Measurements from ENCODE around the gene MGST1.
"Not testable (repeated sequence)": the region's sequence is repeated elsewhere in the genome, so short reads cannot be mapped to it uniquely, and the experiment has no call there.

Gene MGST1

DNA sequence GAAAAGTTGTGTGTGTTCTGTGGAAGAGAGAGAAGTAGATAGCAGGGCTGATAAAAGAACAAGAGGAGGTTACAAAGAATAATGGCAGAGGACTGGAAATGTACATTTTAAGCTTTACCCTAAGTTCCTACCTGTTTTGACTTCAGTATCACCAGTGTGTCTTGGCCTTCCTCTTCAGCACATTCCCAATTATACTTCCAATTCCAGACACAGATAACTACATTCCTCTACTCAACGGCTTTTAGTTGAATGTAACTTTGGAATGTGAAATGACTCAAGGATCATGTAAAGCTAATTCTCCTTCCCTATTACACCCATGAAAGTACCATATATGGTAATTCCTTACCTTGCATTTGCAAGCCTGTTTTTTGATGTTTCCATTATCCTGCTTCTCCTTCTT, 5.0 kb downstream of the MGST1 start:
- DNase-seq (ENCODE audit: low read depth, low spot score): no peak

DNA sequence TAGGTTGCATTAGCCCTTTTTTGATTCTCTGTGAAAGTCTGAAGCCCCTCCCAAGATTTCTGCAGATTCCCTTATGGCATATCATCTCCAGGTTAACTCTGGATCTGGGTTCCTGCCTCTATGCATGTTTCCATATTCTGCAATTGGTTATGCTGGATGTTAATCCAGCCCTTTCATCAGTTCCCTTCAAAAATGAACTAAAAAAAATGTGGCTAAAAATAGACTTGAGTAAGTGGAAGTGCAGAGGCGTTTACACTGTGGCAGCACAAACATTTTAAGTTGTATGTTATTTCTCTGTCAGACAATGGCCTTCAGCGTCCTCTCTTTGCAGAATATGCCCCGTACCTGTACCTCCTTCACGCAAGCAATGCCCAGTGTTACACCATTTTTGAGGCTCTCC, 11.4 kb downstream of the MGST1 start:
- no peak for DNase-seq (ENCODE audit: low read depth, low spot score)

DNA sequence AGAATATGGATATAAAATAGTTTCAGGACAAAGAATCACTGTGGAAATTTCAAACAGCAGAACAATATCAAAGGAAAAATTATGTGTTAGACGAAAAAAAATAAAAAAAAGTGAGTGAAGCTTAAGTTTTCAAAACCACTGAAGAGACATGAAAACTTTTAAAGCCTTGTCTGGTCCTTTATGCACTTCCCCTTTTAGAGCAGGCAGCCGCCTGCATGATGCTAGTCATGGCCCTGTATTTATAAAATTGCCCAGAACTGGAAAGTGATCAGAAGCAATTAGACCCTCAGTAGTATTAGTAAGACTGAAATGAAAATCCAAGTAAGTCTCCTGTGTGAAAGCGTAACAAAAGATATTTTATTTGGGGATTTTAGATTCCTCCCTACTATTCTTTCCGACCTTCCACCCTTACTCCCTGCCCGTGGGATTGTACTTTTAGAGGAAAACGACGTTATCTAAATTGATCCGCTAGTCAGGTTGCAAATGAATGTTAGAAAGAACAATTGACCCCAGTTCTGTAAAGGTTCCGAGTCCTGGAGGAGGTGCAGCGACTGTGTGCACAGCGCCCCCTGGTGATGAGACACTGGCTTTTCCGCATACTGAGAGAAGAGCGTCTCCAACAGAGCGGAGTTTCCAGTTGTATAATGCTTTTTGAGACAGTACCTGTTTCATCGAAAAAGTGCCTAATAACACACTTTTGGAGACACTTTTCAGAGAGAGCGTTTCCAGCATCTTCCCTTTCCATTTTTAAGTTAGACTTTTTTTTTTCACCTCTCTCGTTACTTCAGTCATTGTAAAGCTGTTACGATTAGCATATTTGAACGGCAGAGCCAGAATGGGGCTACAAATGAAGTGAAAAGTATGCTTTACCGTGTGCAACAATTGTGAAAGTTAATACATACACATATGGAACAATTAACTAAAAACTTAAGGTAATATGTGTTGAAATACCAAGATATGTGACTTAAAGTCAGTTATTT, 12.4 kb downstream of the MGST1 start:
- no peak for DNase-seq (ENCODE audit: low read depth, low spot score)

DNA sequence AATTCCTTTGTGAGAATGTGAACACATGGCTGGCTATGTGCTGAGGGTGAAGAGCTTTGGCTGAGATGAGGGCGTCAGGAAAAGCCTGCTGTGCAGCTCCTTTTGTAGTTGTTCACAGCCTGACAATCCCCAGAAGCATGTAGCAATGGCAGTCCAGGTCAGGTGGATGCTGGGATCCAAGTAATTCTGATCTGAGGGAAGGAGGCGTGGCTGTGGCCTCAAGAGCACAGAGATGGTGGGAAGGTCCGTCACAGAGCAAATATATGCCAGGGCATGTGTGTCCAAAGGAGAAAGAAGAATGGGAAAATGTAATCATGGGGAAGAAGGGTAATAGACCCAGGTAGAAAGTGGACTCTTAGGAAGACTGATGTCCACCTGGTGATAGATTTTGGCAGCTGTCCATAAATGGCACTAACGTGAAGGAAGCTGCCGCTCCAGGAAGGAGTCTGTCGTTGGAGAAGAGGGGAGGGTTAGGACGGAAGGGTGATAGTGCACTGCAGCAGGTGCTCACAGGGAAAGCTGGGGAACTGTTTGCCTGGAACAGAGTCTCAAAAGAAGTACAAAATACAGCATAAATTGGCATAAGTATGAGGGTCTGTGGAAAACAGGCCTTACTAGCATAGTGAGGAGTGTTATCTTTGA, 13.8 kb downstream of the MGST1 start:
- no peak for DNase-seq (ENCODE audit: low read depth, low spot score)

DNA sequence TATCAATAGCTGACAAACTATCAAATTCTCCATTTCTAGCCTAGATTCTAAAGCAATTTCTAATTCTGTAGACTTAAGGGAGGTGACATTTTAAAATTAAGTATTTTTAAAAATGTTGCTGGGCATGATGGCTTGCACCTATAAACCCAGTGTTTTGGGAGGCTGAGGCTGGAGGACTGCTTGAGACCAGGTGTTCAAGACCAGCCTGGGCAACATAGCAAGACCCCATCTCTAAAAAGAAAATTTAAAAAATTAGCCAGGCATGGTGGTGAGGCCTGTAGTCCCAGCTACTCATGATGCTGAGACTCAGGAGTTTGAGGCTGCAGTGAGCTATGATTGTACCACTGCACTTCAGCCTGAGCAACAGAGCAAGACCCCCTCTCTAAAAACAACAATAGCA, 15.1 kb downstream of the MGST1 start:
- DNase-seq (ENCODE audit: low read depth, low spot score): no peak

DNA sequence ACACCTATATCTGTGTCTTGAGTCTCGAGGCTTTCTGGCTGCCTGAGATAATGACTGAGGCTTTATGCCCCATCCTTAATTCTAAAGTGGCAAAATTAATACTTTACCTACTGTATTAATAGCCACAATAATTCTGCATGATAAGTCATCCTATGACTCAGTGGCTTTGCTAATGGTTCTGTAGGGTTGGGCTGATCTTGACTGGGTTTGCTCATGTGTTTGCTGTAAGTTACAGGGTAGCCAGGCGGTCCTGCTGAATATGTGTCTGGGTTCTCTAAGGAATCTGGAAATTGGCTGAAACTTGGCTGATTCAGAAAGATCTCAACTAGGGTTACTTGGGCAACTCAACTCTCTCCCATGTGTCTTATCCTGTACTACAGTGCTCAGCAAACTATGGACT, 21.7 kb downstream of the MGST1 start:
- DNase-seq (ENCODE audit: low read depth, low spot score): no peak

DNA sequence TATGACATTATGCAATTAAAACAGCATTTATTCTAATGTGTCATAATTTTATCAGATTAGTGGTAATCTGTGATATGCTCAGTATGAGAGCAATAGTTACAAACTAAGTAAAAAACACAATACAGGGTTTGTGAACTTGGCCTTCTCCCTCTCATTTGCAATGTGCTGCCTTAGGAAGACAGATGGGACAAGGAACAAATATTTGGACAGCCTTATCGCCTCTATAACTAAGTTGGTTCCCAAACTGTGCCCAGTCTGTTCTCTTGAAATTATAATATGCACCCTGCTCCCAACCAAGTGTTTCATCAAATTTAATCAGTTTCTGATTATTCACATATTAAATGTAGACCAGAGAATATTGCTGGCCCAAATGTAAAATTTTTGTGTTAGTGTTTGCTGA, 22.7 kb downstream of the MGST1 start:
- no peak for DNase-seq (ENCODE audit: low read depth, low spot score)

DNA sequence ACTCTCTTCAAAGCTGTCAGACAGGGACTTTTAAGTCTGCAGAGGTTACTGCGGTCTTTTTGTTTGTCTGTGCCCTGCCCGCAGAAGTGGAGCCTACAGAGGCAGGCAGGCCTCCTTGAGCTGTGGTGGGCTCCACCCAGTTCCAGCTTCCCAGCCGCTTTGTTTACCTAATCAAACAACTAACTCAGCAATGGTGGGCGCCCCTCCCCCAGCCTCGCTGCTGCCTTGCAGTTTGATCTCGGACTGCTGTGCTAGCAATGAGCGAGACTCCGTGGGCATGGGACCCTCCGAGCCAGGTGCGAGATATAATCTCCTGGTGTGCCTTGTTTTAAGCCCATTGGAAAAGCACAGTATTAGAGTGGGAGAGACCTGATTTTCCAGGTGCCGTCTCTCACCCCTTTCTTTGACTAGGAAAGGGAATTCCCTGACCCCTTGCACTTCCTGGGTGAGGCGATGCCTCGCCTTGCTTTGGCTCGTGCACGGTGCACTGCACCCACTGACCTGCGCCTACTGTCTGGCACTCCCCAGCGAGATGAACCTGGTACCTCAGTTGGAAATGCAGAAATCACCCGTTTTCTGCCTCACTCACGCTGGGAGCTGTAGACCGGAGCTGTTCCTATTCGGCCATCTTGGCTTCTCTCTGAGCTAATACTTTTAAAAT, 35.3 kb downstream of the MGST1 start:
- DNase-seq (ENCODE audit: low read depth, low spot score): not testable (repeated sequence)

DNA sequence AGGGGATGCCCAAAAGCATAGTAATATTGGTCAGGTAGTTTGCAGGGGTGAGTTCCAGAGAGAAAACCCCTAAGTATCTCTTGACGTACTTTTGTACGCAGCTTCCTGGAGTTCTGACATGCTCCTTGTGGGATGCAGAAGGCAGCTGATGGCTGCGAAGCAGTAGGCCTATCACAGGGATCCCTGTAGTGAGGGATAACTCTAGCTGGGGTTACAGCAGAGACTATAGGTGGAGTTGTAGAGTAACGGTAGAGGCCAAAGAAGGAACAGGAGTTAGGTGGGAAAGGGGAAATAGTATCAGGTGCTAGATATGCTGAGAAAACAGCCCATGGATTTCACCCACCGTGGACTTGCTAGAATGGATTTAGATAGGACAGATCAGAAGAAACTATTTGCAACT, 37.3 kb downstream of the MGST1 start:
- no peak for DNase-seq (ENCODE audit: low read depth, low spot score)

DNA sequence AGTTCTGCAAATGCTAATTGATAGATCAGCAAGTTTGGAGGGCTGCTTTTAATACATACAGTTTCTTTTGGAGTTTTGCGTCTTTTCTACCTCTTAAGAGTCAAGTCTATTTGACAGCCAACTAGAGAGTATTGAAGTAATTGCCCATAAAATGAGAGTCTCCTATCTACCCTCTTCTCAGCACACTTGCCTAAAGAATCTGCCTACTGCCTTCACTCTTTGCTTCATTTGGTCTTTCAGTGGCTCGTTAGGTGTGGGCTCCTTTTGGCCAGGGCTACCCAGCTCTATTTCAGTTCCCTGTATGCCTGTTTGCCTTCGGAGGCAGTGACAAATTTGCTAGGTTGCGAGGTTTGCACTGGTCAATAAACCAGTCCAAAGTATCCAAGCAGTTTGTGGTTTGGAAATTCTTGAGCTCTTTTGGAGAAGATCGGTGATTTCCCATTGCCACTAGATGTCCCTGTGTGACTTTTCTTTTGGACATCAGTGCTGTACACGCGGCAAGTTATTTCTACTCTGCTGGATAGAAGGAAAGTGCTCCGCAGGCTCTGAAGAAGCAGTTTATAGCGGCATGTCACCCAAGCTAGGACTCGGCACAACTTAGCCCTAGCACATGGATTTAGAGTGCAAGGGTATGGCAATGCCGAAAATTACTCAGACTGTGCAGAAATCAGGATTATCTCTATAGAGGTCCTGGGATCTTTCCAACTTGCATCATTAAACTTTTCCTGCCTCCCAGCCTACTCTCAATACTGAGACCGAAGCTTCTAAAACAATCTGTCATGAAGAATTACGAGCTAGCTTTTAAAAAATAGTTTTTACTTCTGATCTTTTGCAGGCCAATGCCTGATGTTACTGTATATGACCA, 38.6 kb downstream of the MGST1 start:
- DNase-seq (ENCODE audit: low read depth, low spot score): no peak

DNA sequence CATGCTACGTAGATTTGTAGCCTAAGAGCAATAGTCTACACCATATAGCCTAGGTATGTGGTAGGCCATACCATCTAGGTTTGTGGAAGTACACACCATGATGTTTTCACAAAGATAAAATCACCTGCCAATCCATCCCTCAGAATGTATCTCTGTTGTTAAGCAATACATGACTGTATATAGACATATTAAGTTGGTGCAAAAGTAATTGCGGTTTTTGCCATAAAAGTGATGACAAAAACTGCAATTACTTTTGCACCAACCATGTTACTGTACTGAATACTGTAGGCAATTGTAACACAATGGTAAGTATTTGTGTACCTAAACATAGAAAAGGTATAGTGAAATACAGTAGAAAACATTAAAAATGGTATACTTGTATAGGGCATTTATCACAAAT, 40.5 kb downstream of the MGST1 start:
- no peak for DNase-seq (ENCODE audit: low read depth, low spot score)

DNA sequence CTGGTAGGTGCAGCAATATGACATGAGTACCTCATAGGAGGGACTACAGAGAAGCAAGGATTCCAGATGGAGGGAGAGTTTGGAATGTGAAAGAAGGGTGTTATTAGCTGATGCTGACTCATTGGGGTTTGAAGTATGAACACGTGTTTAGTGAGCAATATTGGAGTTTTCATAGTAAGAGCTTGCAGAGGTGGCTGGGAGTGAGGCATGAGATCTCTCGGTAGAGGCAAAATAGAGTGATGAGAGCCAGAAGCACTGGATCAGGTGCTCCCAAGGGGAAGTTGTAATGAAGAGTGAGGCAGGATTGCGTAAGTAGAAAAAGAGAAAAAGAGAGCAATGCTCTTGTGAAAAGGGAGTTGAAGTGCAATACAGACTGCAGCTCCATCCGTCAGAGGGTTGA, 42.1 kb downstream of the MGST1 start:
- DNase-seq (ENCODE audit: low read depth, low spot score): no peak

DNA sequence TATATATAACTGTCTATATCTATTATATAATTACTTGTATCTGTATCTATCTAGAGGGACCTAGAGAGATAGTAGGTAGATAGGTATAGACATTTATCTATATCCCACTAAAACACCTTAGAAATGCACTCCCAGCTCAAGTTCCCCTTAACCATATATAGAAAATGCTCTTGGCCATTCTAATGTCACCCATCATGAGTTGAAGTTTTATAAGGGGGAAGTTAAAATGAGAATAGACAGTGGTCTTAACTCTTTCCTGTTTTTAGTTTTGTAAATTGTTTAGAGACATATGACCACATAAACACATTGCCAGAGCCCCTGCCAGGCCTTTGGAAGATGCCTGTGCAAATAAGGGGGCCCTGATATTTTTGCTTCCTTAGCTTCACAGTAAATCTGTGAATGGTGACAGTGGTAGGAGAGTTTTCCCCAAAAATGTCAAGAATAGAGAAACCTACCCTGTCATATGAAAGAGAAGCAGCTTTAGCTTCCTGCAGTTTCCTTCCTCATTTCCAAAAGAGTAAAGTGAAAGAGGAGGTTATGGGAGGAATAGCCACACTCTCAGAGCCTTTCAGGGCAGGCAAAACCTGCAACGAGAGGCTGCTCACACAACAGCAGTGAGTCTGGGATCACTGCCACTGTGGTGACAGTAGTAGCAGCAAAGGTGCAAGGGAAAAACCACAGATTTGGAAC, 45.5 kb downstream of the MGST1 start:
- DNase-seq (ENCODE audit: low read depth, low spot score): no peak

DNA sequence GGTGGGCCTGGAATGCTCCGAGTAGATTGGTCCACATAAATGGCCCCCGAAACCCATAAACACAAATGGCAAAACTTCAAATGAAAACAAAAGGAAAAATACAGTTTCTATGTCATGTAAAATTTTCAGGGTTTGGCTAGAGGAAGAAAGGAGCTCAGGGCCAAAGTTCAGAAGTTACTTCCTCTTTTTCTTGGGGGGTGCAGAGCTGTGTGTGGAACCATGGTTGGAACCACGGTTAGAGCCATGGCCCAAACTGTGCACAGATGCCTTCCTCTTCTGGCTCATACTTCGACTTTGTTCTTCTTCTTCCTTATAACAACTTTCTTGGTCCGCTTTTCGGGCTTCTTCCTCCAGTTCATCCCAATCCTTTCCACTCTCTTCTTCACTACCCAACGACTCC, 51.7 kb downstream of the MGST1 start:
- no peak for DNase-seq (ENCODE audit: low read depth, low spot score)

DNA sequence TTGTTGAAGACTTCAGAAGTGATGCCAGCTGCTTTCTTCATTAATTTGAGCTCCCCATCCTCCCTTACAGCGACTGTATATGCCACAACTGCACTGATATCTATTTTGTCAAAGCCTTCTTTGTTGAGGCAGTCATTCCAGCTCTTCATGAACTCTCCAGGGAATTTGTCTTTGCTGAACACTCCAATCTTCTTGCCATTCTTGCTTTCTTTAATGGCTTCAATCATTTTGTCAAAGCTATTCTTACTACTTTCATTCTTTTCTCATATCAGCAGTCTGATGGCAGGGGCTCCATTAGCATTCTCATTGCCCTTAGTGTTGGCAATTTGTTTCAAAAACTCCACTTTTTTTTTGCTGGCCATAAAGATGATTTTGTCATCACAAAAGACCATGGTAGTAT, 54.4 kb downstream of the MGST1 start:
- DNase-seq (ENCODE audit: low read depth, low spot score): not testable (repeated sequence)

DNA sequence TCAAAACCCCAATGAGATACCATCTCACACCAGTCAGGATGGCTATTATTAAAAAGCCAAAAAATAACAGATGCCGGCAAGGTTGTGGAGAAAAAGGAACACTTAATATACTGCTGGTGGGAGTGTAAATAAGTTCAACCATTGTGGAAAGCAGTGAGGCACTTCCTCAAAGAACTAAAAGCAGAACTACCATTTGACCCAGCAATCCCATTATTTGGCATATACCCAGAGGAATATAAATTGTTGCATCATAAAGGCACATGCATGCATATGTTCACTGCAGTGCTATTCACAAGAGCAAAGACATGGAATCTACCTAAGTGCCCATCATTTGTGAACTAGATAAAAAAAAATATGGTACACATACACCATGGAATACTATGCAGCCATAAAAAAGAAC, 59.9 kb downstream of the MGST1 start:
- DNase-seq (ENCODE audit: low read depth, low spot score): no peak

All from activated CD4-positive, CD25-positive, alpha-beta regulatory T cell treated with anti-CD3 and anti-CD28 coated beads, Interleukin-2, amount 50 U/mL, for 16 hours (primary cell).